Tibial nerve (tissue), 4 donors: ENCODE results near the gene ACSL1. TPM values are rescaled to one million over a fixed set of nuclear protein-coding genes. Genes with fewer than 3 reads are reported as not detected.

ENCODE experiments used
- DNase-seq, 2 donors: peaks; one replicate each; pipeline ENCODE4 v3.0.0-alpha.2; 2019; ENCODE audit warnings: low spot score in 2 of 2
- H3K27ac ChIP-seq, 4 donors: fragments of 200-600 bp; sonication (generic) in 3 of 4; one replicate each; pipeline ENCODE4 v1.5.1; 2017 to 2019; ENCODE audit warnings: mild to moderate bottlenecking in 1 of 4
- H3K27me3 ChIP-seq, 2 donors: fragments of 200-600 bp; sonication (generic) in 1 of 2; one replicate each; pipeline versions ENCODE4 v1.5.1 to v1.6.0; 2017 to 2019
- H3K36me3 ChIP-seq, 3 donors: fragments of 200-600 bp; sonication (generic); one replicate each; pipeline ENCODE4 v1.5.1; 2018 to 2019
- H3K4me1 ChIP-seq, 4 donors: fragments of 200-600 bp; sonication (generic) in 3 of 4; one replicate each; pipeline ENCODE4 v1.5.1; 2017 to 2019
- H3K4me3 ChIP-seq, 4 donors: fragments of 200-600 bp; sonication (generic) in 3 of 4; one replicate each; pipeline ENCODE4 v1.5.1; 2017 to 2019; ENCODE audit warnings: mild to moderate bottlenecking in 1 of 4, moderate library complexity in 1 of 4
- H3K9me3 ChIP-seq, 4 donors: fragments of 200-600 bp; sonication (generic) in 3 of 4; one replicate each; pipeline ENCODE4 v1.5.1; 2017 to 2019
- EP300 ChIP-seq, 2 donors: sonication (generic); formaldehyde crosslinking; IDR thresholded peaks; one replicate each; pipeline ENCODE4 v1.6.1; 2017; ENCODE audit warnings: antibody characterized with exemption in 2 of 2, mild to moderate bottlenecking in 1 of 2
- POLR2A ChIP-seq, 2 donors: fragments of 450-650 bp; IDR thresholded peaks; one replicate each; pipeline ENCODE4 v1.6.1; 2017; ENCODE audit warnings: antibody characterized with exemption in 2 of 2, mild to moderate bottlenecking in 2 of 2, moderate library complexity in 2 of 2
- WGBS, 2 donors: methylation state at CpG; one replicate each; pipeline ENCODE4 v1.1.5; 2018; 5-methylcytosine and 5-hydroxymethylcytosine counted together
- total RNA-seq, 4 donors: library from RNA; depleted of rRNA; stranded (reverse); fragments of >200 nt; gene quantifications; one replicate each; pipeline ENCODE4 v1.1.0, GENCODE V29; 2016
- TF ChIP-seq, protein P1 (sequence below), 5 experiments: fragments of 200-600 bp in 3 of 5; fragments of 450-650 bp in 2 of 5; sonication (generic) in 3 of 5; IDR thresholded peaks; one replicate each; pipeline ENCODE4 v1.5.1; 2016 to 2019; ENCODE audit warnings: antibody characterized with exemption in 5 of 5, mild to moderate bottlenecking in 3 of 5, moderate library complexity in 2 of 5

Gene ACSL1
- total RNA-seq, 4 donors from 2014 or later = 112 to 384 (median 211) TPM

- peak overlapping the region in 2 of 4 donors; percentile 62 to 67 for H3K27ac ChIP-seq
- 60 to 62% methylated on average over 14 of the region's 14 CpGs for WGBS, 2 donors
- no peak overlapping the region for H3K4me3 ChIP-seq
- peaks cover 0 to 19% (median 0%) of the 10 kb centered on the region in 4 donors for H3K4me1 ChIP-seq
- peaks cover 0 to 87% (median 17%) of the 10 kb centered on the region in 3 donors for H3K36me3 ChIP-seq
- DNase-seq = no peak
- H3K9me3 ChIP-seq = no peaks in the 10 kb centered on the region
- no peaks in the 10 kb centered on the region for H3K27me3 ChIP-seq
- no peak for TF ChIP-seq EP300 (IDR thresholded peaks at IDR 0.05)
- TF ChIP-seq, protein P1, sequence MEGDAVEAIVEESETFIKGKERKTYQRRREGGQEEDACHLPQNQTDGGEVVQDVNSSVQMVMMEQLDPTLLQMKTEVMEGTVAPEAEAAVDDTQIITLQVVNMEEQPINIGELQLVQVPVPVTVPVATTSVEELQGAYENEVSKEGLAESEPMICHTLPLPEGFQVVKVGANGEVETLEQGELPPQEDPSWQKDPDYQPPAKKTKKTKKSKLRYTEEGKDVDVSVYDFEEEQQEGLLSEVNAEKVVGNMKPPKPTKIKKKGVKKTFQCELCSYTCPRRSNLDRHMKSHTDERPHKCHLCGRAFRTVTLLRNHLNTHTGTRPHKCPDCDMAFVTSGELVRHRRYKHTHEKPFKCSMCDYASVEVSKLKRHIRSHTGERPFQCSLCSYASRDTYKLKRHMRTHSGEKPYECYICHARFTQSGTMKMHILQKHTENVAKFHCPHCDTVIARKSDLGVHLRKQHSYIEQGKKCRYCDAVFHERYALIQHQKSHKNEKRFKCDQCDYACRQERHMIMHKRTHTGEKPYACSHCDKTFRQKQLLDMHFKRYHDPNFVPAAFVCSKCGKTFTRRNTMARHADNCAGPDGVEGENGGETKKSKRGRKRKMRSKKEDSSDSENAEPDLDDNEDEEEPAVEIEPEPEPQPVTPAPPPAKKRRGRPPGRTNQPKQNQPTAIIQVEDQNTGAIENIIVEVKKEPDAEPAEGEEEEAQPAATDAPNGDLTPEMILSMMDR (IDR thresholded peaks at IDR 0.05) = no peak
- TF ChIP-seq POLR2A (IDR thresholded peaks at IDR 0.05) = no peak
These were observed 62.5 kb downstream of the ACSL1 start for GRCh38 chr4:184763150-184763780.

- WGBS, 2 donors = 78 to 85% methylated on average over 5 of the region's 5 CpGs
- peaks cover 0 to 77% (median 13%) of the 10 kb centered on the region in 3 donors for H3K36me3 ChIP-seq
- TF ChIP-seq POLR2A (IDR thresholded peaks at IDR 0.05) = no peak
- no peak for TF ChIP-seq EP300 (IDR thresholded peaks at IDR 0.05)
- TF ChIP-seq, protein P1 (IDR thresholded peaks at IDR 0.05) = no peak
- H3K4me1 ChIP-seq = peaks cover 0 to 30% (median under 1%) of the 10 kb centered on the region in 4 donors
- H3K27ac ChIP-seq = peak overlapping the region in 1 of 4 donors; percentile 62
- no peaks in the 10 kb centered on the region for H3K27me3 ChIP-seq
- no peaks in the 10 kb centered on the region for H3K9me3 ChIP-seq
- H3K4me3 ChIP-seq = no peak overlapping the region
- DNase-seq = no peak
These were observed 63.7 kb downstream of the ACSL1 start for GRCh38 chr4:184762100-184762499.

- WGBS, 2 donors = 84 to 85% methylated on average over 5 of the region's 5 CpGs
- Histone ChIP-seq H3K27ac (peak overlapping the region in 1 of 4 donors; percentile 1), H3K36me3 (peaks cover 0 to 75% (median under 1%) of the 10 kb centered on the region in 3 donors), H3K9me3 (no peaks in the 10 kb centered on the region), H3K27me3 (no peaks in the 10 kb centered on the region), H3K4me1 (peaks cover 0 to 43% (median 3%) of the 10 kb centered on the region in 4 donors), H3K4me3 (no peak overlapping the region)
- TF ChIP-seq POLR2A (IDR thresholded peaks at IDR 0.05) (no peak), EP300 (IDR thresholded peaks at IDR 0.05) (peak in 1 of 2 donors; percentile 10)
- TF ChIP-seq, protein P1 (IDR thresholded peaks at IDR 0.05) = no peak
- no peak for DNase-seq
These were observed 65.1 kb downstream of the ACSL1 start for GRCh38 chr4:184760681-184761080.

- WGBS, 2 donors = 20 to 27% methylated on average over 2 of the region's 2 CpGs
- Histone ChIP-seq H3K27ac (peak overlapping the region in 2 of 4 donors; percentile 63 to 81), H3K36me3 (peaks cover 0 to 76% (median 0%) of the 10 kb centered on the region in 3 donors)
These were observed 68.0 kb downstream of the ACSL1 start for GRCh38 chr4:184757810-184758209.

DNA sequence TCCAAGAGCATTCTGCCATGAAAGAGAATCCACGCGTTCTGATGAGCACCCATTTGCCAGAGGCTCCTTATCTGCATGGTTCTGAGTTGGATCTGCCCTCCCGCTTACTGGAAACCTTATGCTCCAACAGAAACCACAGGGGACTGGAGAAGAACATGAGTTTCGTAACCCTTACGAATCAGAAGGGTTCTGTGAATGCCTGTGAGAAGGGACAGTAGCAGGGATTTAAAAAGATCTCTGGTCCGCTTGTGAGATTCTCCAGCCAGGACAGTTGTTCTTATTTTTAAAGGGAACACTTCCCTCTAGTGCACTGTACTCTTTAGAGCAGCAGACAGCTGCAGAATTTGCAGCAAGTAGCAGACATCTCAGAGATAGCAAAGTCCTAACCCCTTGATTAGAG, 69.4 kb downstream of the ACSL1 start:
- 66 to 71% methylated on average over 6 of the region's 6 CpGs for WGBS, 2 donors
- Histone ChIP-seq H3K27ac (peak overlapping the region in 2 of 4 donors; percentile 58 to 77), H3K4me1 (peaks cover 0 to 30% (median 7%) of the 10 kb centered on the region in 4 donors), H3K4me3 (no peak overlapping the region), H3K36me3 (peaks cover 0 to 62% (median 0%) of the 10 kb centered on the region in 3 donors), H3K27me3 (no peaks in the 10 kb centered on the region), H3K9me3 (no peaks in the 10 kb centered on the region)
- no peak for TF ChIP-seq POLR2A (IDR thresholded peaks at IDR 0.05)
- peak; percentile 22 to 92 for TF ChIP-seq EP300 (IDR thresholded peaks at IDR 0.05)
- TF ChIP-seq, protein P1 (IDR thresholded peaks at IDR 0.05) = no peak
- peak in 1 of 2 donors; percentile 70 for DNase-seq

More at GRCh38 chr4:184757810-184758209, 68.0 kb downstream of the ACSL1 start:
- DNase-seq = peak in 1 of 2 donors; percentile 82
- Histone ChIP-seq H3K4me1 (peaks cover 0 to 38% (median 7%) of the 10 kb centered on the region in 4 donors), H3K27me3 (no peaks in the 10 kb centered on the region), H3K4me3 (no peak overlapping the region), H3K9me3 (no peaks in the 10 kb centered on the region)
- TF ChIP-seq POLR2A (IDR thresholded peaks at IDR 0.05) (no peak), EP300 (IDR thresholded peaks at IDR 0.05) (peak; percentile 51 to 91)
- TF ChIP-seq, protein P1 (IDR thresholded peaks at IDR 0.05) = no peak
